ENCODE measurements around the gene COMT. TPM values are rescaled to one million over a fixed set of nuclear protein-coding genes. Genes with fewer than 3 reads are reported as not detected.

Gene COMT
- total RNA-seq, 1 donor from 2014 or later = 240 TPM

- Histone ChIP-seq H3K27ac (no peak overlapping the region), H3K27me3 (no peaks in the 10 kb centered on the region), H3K36me3 (no peaks in the 10 kb centered on the region), H3K4me3 (no peak overlapping the region), H3K4me1 (peaks cover 8% of the 10 kb centered on the region), H3K9me3 (no peaks in the 10 kb centered on the region)
- intact Hi-C loops (cut with DNase I) = no loop called here
- DNase-seq (ENCODE audit: extremely low spot score in 2 of 2) = no peak
- TF ChIP-seq CTCF (IDR thresholded peaks at IDR 0.05) = no peak
- TF ChIP-seq POLR2AphosphoS5 (IDR thresholded peaks at IDR 0.05; ENCODE audit: insufficient read depth in 1 of 2, low read depth in 1 of 2) = no peak
- TF ChIP-seq POLR2A (IDR thresholded peaks at IDR 0.05) = no peak
These were observed 51.4 kb downstream of the COMT start for GRCh38 chr22:19992921-19993355.

- H3K27me3 ChIP-seq = no peaks in the 10 kb centered on the region
- H3K4me3 ChIP-seq = no peak overlapping the region
- intact Hi-C loops (cut with DNase I) = no loop called here
- no peaks in the 10 kb centered on the region for H3K36me3 ChIP-seq
- peaks cover 8% of the 10 kb centered on the region for H3K4me1 ChIP-seq
- no peak for DNase-seq (ENCODE audit: extremely low spot score in 2 of 2)
- H3K9me3 ChIP-seq = no peaks in the 10 kb centered on the region
- H3K27ac ChIP-seq = no peak overlapping the region
- TF ChIP-seq POLR2A (IDR thresholded peaks at IDR 0.05) (no peak), POLR2AphosphoS5 (IDR thresholded peaks at IDR 0.05; ENCODE audit: insufficient read depth in 1 of 2, low read depth in 1 of 2) (no peak), CTCF (IDR thresholded peaks at IDR 0.05) (no peak)
These were observed 52.4 kb downstream of the COMT start for GRCh38 chr22:19993926-19994325.

- no peak overlapping the region for H3K27ac ChIP-seq
- DNase-seq (ENCODE audit: extremely low spot score in 2 of 2) = no peak
These were observed 53.5 kb downstream of the COMT start for GRCh38 chr22:19994851-19995610.

GRCh38 chr22:19995611-19996339 is 54.2 kb downstream of the COMT start:
- Histone ChIP-seq H3K36me3 (no peaks in the 10 kb centered on the region), H3K27me3 (no peaks in the 10 kb centered on the region), H3K4me1 (peaks cover 8% of the 10 kb centered on the region), H3K27ac (no peak overlapping the region), H3K4me3 (no peak overlapping the region), H3K9me3 (no peaks in the 10 kb centered on the region)
- no peak for TF ChIP-seq POLR2AphosphoS5 (IDR thresholded peaks at IDR 0.05; ENCODE audit: insufficient read depth in 1 of 2, low read depth in 1 of 2)
- no peak for TF ChIP-seq POLR2A (IDR thresholded peaks at IDR 0.05)
- TF ChIP-seq CTCF (IDR thresholded peaks at IDR 0.05) = no peak
- no peak for DNase-seq (ENCODE audit: extremely low spot score in 2 of 2)
- intact Hi-C loops (cut with DNase I) = no loop called here

More at GRCh38 chr22:19994851-19995610, 53.5 kb downstream of the COMT start:
- Histone ChIP-seq H3K4me3 (no peak overlapping the region), H3K4me1 (peaks cover 8% of the 10 kb centered on the region), H3K9me3 (no peaks in the 10 kb centered on the region), H3K27me3 (no peaks in the 10 kb centered on the region), H3K36me3 (no peaks in the 10 kb centered on the region)
- no peak for TF ChIP-seq POLR2AphosphoS5 (IDR thresholded peaks at IDR 0.05; ENCODE audit: insufficient read depth in 1 of 2, low read depth in 1 of 2)
- no peak for TF ChIP-seq POLR2A (IDR thresholded peaks at IDR 0.05)
- no peak for TF ChIP-seq CTCF (IDR thresholded peaks at IDR 0.05)
- intact Hi-C loops (cut with DNase I) = no loop called here
